ENCODE results near the gene ATP13A3.

- TF ChIP-seq POLR2A (IDR thresholded peaks at IDR 0.05) (no peak), CTCF (IDR thresholded peaks at IDR 0.05) (no peak), POLR2AphosphoS5 (IDR thresholded peaks at IDR 0.05) (no peak), EP300 (IDR thresholded peaks at IDR 0.05) (no peak)
Observed at GRCh38 chr3:194504146-194504545, 17.3 kb upstream of the ATP13A3 start.

Data from upper lobe of left lung (tissue), 4 donors.